PFSK-1 (cell line): Measurements from ENCODE around the gene HYCC1. TPM values are rescaled to one million over a fixed set of nuclear protein-coding genes. Genes with fewer than 3 reads are reported as not detected.
A peak's percentile ranks its signal among the peaks of the same experiment; 100 is the strongest.

Source experiments
- FOXP2 ChIP-seq: optimal IDR thresholded peaks from 2 replicates; pipeline ENCODE3; 2011; ENCODE audit warnings: borderline replicate concordance, control low read depth, inconsistent platforms; ENCODE audit not compliant: insufficient read depth; ENCODE audit errors: extremely low read length, extremely low read depth
- POLR2AphosphoS5 ChIP-seq: IDR thresholded peaks from 2 replicates; pipeline ENCODE4 v1.6.1; 2012; ENCODE audit warnings: low read depth, mild to moderate bottlenecking, control low read depth, low read length, moderate library complexity
- REST ChIP-seq, 2 experiments: IDR thresholded peaks; 2 replicates each; pipeline versions ENCODE4 v1.6.1 to v1.8.0; 2011 to 2012; ENCODE audit warnings: low read depth in 2 of 2, low read length in 2 of 2, control low read depth in 1 of 2, inconsistent platforms in 1 of 2, mild to moderate bottlenecking in 1 of 2, moderate library complexity in 1 of 2; ENCODE audit not compliant: insufficient read depth in 1 of 2
- SIN3A ChIP-seq: IDR thresholded peaks from 2 replicates; pipeline ENCODE4 v1.6.1; 2012; ENCODE audit warnings: mild to moderate bottlenecking, low read length, moderate library complexity, borderline replicate concordance; ENCODE audit not compliant: insufficient read depth
- TAF1 ChIP-seq: IDR thresholded peaks from 2 replicates; pipeline ENCODE4 v1.6.1; 2012; ENCODE audit warnings: low read length, control low read depth, borderline replicate concordance; ENCODE audit not compliant: insufficient read depth
- polyA plus RNA-seq: library from polyadenylated mRNA; unstranded; fragments of >200 nt; gene quantifications from one replicate; pipeline ENCODE4 v1.2.1, GENCODE V29; 2012; ENCODE audit warnings: low read depth, missing spikeins; ENCODE audit not compliant: insufficient read length

Gene HYCC1
- 19.6 TPM for polyA plus RNA-seq

GRCh38 chr7:23013715-23014649 is at the start of gene HYCC1:
Gene HYCC1 (minus strand): TSS chr7:23014130. CDS start chr7:22991111, 23,019 bp downstream.
- TF ChIP-seq SIN3A (peak; percentile 88; the same call in 1 of the 2 replicates), FOXP2 (peak; percentile 44), REST (IDR thresholded peaks at IDR 0.05; ENCODE audit: insufficient read depth in 1 of 2, low read depth in 2 of 2, low read length in 2 of 2) (peak in 1 of 2 experiments; percentile 55; a peak in 1 of 4 replicates), TAF1 (peak; percentile 99), POLR2AphosphoS5 (peak; percentile 98)

- TF ChIP-seq FOXP2 (no peak), SIN3A (no peak), POLR2AphosphoS5 (no peak), TAF1 (no peak)
Measured at GRCh38 chr7:23062452-23062851, 48.5 kb upstream of the HYCC1 start.

DNA sequence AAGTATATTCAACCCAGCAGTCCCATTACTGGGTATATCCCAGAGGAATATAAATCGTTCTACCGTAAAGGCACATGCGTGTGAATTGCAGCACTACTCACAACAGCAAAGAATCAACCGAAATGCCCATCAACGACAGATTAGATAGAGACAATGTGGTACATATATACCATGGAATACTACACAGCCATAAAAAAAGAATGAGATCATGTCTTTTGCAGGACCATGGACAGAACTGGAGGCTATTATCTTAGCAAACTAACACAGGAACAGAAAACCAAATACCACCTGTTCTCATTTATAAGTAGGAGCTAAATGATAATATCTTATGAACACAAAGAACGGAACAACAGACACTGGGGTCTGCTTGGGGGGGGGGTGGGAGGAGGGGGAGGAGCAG is 47.4 kb upstream of the HYCC1 start:
- peak in 1 of 2 experiments; percentile 65; a peak in 1 of 4 replicates for TF ChIP-seq REST (IDR thresholded peaks at IDR 0.05; ENCODE audit: insufficient read depth in 1 of 2, low read depth in 2 of 2, low read length in 2 of 2)
- TF ChIP-seq SIN3A, result no peak

- TF ChIP-seq POLR2AphosphoS5, result no peak
- no peak for TF ChIP-seq SIN3A
- no peak for TF ChIP-seq FOXP2
- TF ChIP-seq TAF1, result no peak
- TF ChIP-seq REST (IDR thresholded peaks at IDR 0.05; ENCODE audit: insufficient read depth in 1 of 2, low read depth in 2 of 2, low read length in 2 of 2), result no peak
Measured at GRCh38 chr7:23058408-23059096, 44.6 kb upstream of the HYCC1 start.

- TF ChIP-seq POLR2AphosphoS5 (no peak), TAF1 (no peak), FOXP2 (no peak), REST (IDR thresholded peaks at IDR 0.05; ENCODE audit: insufficient read depth in 1 of 2, low read depth in 2 of 2, low read length in 2 of 2) (no peak), SIN3A (no peak)
Measured at GRCh38 chr7:23055582-23056178, 41.8 kb upstream of the HYCC1 start.
